Thyroid gland (tissue), 4 donors: ENCODE data around the gene FKBP15.

Experiments
- POLR2A ChIP-seq, 2 donors: fragments of 450-650 bp; IDR thresholded peaks; one replicate each; pipeline ENCODE4 v1.6.1; 2017; ENCODE audit warnings: antibody characterized with exemption in 2 of 2, mild to moderate bottlenecking in 2 of 2, moderate library complexity in 1 of 2
- TF ChIP-seq, protein P1 (sequence below), 6 experiments: fragments of 200-600 bp in 3 of 6; fragments of 450-650 bp in 3 of 6; sonication (generic) in 3 of 6; IDR thresholded peaks; one replicate each; pipeline ENCODE4 v1.5.1; 2016 to 2019; ENCODE audit warnings: antibody characterized with exemption in 6 of 6, mild to moderate bottlenecking in 2 of 6, inconsistent platforms in 1 of 6, moderate library complexity in 1 of 6

DNA sequence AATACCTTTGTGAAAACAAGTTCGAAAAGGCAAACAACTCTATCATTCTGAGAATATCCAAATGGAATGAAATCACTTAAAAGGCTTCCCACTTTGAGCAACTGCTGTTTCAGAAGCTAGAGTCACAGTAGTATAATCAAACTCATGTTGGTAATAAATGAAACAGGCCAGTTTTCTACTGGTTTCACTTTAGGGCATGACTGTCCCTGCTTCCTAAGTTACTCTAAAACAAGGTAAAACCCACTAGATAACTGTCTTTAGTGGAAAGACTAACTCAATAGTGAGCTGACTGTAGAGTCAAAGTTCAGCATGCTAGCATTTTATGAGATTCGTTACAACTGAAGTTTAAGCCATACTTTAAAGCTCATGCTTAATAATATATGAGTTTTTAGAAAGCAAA is 48.3 kb upstream of the FKBP15 start:
- TF ChIP-seq, protein P1, sequence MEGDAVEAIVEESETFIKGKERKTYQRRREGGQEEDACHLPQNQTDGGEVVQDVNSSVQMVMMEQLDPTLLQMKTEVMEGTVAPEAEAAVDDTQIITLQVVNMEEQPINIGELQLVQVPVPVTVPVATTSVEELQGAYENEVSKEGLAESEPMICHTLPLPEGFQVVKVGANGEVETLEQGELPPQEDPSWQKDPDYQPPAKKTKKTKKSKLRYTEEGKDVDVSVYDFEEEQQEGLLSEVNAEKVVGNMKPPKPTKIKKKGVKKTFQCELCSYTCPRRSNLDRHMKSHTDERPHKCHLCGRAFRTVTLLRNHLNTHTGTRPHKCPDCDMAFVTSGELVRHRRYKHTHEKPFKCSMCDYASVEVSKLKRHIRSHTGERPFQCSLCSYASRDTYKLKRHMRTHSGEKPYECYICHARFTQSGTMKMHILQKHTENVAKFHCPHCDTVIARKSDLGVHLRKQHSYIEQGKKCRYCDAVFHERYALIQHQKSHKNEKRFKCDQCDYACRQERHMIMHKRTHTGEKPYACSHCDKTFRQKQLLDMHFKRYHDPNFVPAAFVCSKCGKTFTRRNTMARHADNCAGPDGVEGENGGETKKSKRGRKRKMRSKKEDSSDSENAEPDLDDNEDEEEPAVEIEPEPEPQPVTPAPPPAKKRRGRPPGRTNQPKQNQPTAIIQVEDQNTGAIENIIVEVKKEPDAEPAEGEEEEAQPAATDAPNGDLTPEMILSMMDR (IDR thresholded peaks at IDR 0.05), result no peak
- no peak for TF ChIP-seq POLR2A (IDR thresholded peaks at IDR 0.05)
